ENCODE data around the gene TDRD10. TPM values are rescaled to one million over a fixed set of nuclear protein-coding genes. Genes with fewer than 3 reads are reported as not detected.

The TDRD10 gene
- total RNA-seq, 1 donor from 2014 or later: not detected

DNA sequence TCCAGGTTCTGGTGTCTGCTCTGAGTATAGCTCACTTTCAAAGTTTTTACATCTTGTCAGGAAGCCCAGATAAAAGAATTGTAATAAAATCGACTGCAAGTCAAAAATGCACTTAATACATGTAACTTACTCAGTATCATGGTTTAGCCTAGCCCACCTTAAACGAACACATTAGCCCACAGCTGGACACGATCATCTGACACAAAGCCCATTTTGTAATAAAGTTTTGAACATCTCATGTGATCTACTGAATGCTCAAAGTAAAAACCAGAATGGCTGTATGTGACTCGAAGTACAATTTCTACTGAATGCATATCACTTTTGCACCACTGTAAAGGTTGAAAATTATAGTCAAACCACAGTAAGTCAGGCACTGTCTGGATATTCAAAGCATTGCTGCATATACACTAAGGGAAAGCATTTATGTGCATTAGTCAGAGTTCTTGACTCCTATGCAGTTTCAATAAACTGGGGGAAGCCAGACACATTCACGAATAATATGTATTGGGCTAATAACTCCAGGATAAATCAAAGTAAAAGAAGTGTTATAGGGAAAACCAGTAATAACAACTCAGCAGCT lies 12.2 kb upstream of the TDRD10 start:
- no peak for FAIRE-seq
- H3K4me2 ChIP-seq (ENCODE audit: low read length): no peak overlapping the region
- H3K4me1 Mint-ChIP-seq (ENCODE audit: low read depth, unreplicated experiment): peaks cover 3% of the 10 kb centered on the region
- no peak overlapping the region for H2AFZ ChIP-seq (ENCODE audit: low read depth, low read length)
- no peak for TF ChIP-seq EZH2 (IDR thresholded peaks at IDR 0.05; ENCODE audit: insufficient read depth, low read length)
- TF ChIP-seq, protein P1, sequence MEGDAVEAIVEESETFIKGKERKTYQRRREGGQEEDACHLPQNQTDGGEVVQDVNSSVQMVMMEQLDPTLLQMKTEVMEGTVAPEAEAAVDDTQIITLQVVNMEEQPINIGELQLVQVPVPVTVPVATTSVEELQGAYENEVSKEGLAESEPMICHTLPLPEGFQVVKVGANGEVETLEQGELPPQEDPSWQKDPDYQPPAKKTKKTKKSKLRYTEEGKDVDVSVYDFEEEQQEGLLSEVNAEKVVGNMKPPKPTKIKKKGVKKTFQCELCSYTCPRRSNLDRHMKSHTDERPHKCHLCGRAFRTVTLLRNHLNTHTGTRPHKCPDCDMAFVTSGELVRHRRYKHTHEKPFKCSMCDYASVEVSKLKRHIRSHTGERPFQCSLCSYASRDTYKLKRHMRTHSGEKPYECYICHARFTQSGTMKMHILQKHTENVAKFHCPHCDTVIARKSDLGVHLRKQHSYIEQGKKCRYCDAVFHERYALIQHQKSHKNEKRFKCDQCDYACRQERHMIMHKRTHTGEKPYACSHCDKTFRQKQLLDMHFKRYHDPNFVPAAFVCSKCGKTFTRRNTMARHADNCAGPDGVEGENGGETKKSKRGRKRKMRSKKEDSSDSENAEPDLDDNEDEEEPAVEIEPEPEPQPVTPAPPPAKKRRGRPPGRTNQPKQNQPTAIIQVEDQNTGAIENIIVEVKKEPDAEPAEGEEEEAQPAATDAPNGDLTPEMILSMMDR (IDR thresholded peaks at IDR 0.05; ENCODE audit: insufficient read depth, low read depth, low read length): no peak
- H3K27me3 ChIP-seq (ENCODE audit: insufficient read depth, low read length): peaks cover 61% of the 10 kb centered on the region
- H3K27ac ChIP-seq (ENCODE audit: low read depth, low read length): no peak overlapping the region
- no peak for DNase-seq (ENCODE audit: low read depth)
- H3K9me3 Mint-ChIP-seq (ENCODE audit: unreplicated experiment): no peaks in the 10 kb centered on the region
- no peaks in the 10 kb centered on the region for H3K9me3 ChIP-seq (ENCODE audit: insufficient read depth, low read depth, low read length)
- no peak overlapping the region for H3K27ac Mint-ChIP-seq (ENCODE audit: unreplicated experiment)
- H3K4me3 ChIP-seq (ENCODE audit: insufficient read depth, low read depth, low read length): no peak overlapping the region
- no peaks in the 10 kb centered on the region for H4K20me1 ChIP-seq (ENCODE audit: insufficient read depth, low read length)
- no peaks in the 10 kb centered on the region for H3K79me2 ChIP-seq (ENCODE audit: insufficient read depth, low read length)
- peaks cover 40% of the 10 kb centered on the region for H3K27me3 Mint-ChIP-seq (ENCODE audit: low read depth, unreplicated experiment)
- H3K36me3 ChIP-seq (ENCODE audit: insufficient read depth, low read length): no peaks in the 10 kb centered on the region
- H3K36me3 Mint-ChIP-seq (ENCODE audit: low read depth, unreplicated experiment): no peaks in the 10 kb centered on the region
- no peak overlapping the region for H3K4me3 Mint-ChIP-seq (ENCODE audit: unreplicated experiment)
- no peaks in the 10 kb centered on the region for H3K4me1 ChIP-seq (ENCODE audit: insufficient read depth, low read length)
- no peak overlapping the region for H3K9ac ChIP-seq (ENCODE audit: low read length)

GRCh38 chr1:154490317-154490716 lies 11.7 kb upstream of the TDRD10 start:
- Histone ChIP-seq H3K9me3 (ENCODE audit: insufficient read depth, low read depth, low read length) (no peaks in the 10 kb centered on the region), H3K4me1 (ENCODE audit: insufficient read depth, low read length) (no peaks in the 10 kb centered on the region), H3K79me2 (ENCODE audit: insufficient read depth, low read length) (no peaks in the 10 kb centered on the region), H3K27ac (ENCODE audit: low read depth, low read length) (no peak overlapping the region), H2AFZ (ENCODE audit: low read depth, low read length) (no peak overlapping the region), H3K36me3 (ENCODE audit: insufficient read depth, low read length) (no peaks in the 10 kb centered on the region), H3K27me3 (ENCODE audit: insufficient read depth, low read length) (peaks cover 62% of the 10 kb centered on the region), H3K4me2 (ENCODE audit: low read length) (no peak overlapping the region), H4K20me1 (ENCODE audit: insufficient read depth, low read length) (no peaks in the 10 kb centered on the region), H3K9ac (ENCODE audit: low read length) (no peak overlapping the region), H3K4me3 (ENCODE audit: insufficient read depth, low read depth, low read length) (no peak overlapping the region)
- Mint-ChIP-seq H3K4me1 (ENCODE audit: low read depth, unreplicated experiment) (peaks cover 3% of the 10 kb centered on the region), H3K9me3 (ENCODE audit: unreplicated experiment) (no peaks in the 10 kb centered on the region), H3K36me3 (ENCODE audit: low read depth, unreplicated experiment) (no peaks in the 10 kb centered on the region), H3K4me3 (ENCODE audit: unreplicated experiment) (no peak overlapping the region), H3K27ac (ENCODE audit: unreplicated experiment) (no peak overlapping the region), H3K27me3 (ENCODE audit: low read depth, unreplicated experiment) (peaks cover 37% of the 10 kb centered on the region)
- FAIRE-seq (no peak), DNase-seq (ENCODE audit: low read depth) (no peak)
- no peak for TF ChIP-seq EZH2 (IDR thresholded peaks at IDR 0.05; ENCODE audit: insufficient read depth, low read length)
- TF ChIP-seq, protein P1 (IDR thresholded peaks at IDR 0.05; ENCODE audit: insufficient read depth, low read depth, low read length): no peak

DNA sequence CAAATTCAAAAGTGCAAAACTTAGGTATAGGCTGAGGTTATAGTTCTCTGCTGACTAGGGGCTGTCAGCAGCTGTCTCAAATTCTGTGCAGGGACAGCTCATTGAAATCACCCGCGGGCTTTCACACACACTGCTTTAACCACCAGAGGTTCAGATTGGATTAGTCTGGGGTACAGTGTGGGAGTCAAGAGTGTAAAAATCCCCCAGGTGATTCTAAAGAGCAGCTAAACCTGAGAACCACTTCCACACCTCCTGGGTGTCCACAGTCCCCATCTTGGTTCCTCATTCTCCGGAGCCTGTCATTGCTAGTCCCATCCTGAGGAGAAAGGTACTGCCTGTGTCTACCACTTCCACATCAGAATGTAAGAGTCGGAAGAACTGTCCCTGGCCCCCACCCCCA lies 9.9 kb upstream of the TDRD10 start:
- H3K36me3 ChIP-seq (ENCODE audit: insufficient read depth, low read length): no peaks in the 10 kb centered on the region
- H3K27me3 ChIP-seq (ENCODE audit: insufficient read depth, low read length): peaks cover 66% of the 10 kb centered on the region
- FAIRE-seq (no peak), DNase-seq (ENCODE audit: low read depth) (no peak)
- no peak overlapping the region for H3K4me3 Mint-ChIP-seq (ENCODE audit: unreplicated experiment)
- H3K4me1 ChIP-seq (ENCODE audit: insufficient read depth, low read length): no peaks in the 10 kb centered on the region
- no peaks in the 10 kb centered on the region for H3K9me3 ChIP-seq (ENCODE audit: insufficient read depth, low read depth, low read length)
- no peaks in the 10 kb centered on the region for H3K79me2 ChIP-seq (ENCODE audit: insufficient read depth, low read length)
- H4K20me1 ChIP-seq (ENCODE audit: insufficient read depth, low read length): no peaks in the 10 kb centered on the region
- H3K9me3 Mint-ChIP-seq (ENCODE audit: unreplicated experiment): no peaks in the 10 kb centered on the region
- no peak overlapping the region for H3K27ac ChIP-seq (ENCODE audit: low read depth, low read length)
- H3K27me3 Mint-ChIP-seq (ENCODE audit: low read depth, unreplicated experiment): peaks cover 34% of the 10 kb centered on the region
- no peak overlapping the region for H3K27ac Mint-ChIP-seq (ENCODE audit: unreplicated experiment)
- no peak overlapping the region for H2AFZ ChIP-seq (ENCODE audit: low read depth, low read length)
- H3K4me1 Mint-ChIP-seq (ENCODE audit: low read depth, unreplicated experiment): peaks cover 9% of the 10 kb centered on the region
- H3K9ac ChIP-seq (ENCODE audit: low read length): no peak overlapping the region
- H3K4me3 ChIP-seq (ENCODE audit: insufficient read depth, low read depth, low read length): no peak overlapping the region
- H3K36me3 Mint-ChIP-seq (ENCODE audit: low read depth, unreplicated experiment): no peaks in the 10 kb centered on the region
- H3K4me2 ChIP-seq (ENCODE audit: low read length): no peak overlapping the region
- no peak for TF ChIP-seq EZH2 (IDR thresholded peaks at IDR 0.05; ENCODE audit: insufficient read depth, low read length)
- TF ChIP-seq, protein P1 (IDR thresholded peaks at IDR 0.05; ENCODE audit: insufficient read depth, low read depth, low read length): no peak

All from astrocyte (in vitro differentiated cells and primary cell).